IMR-90 (cell line): ENCODE data around the gene HLA-DRB1. TPM values are rescaled to one million over a fixed set of nuclear protein-coding genes. Genes with fewer than 3 reads are reported as not detected.

Experiments used
- ATAC-seq: fragments of 200-7000 bp; cut with Tn5 transposase; 2 replicates; pipeline ENCODE4 v1.9.1; 2020; ENCODE audit warnings: low read depth, mild to moderate bottlenecking, moderate library complexity
- BruUV-seq: library from RNA; stranded (reverse); fragments of 400-500 nt; replicated peaks from 2 replicates; lab custom pipeline; 2021; lab: Mats Ljungman, UMichigan
- CTCF ChIA-PET: fragments of 300-600 bp; formaldehyde crosslinking; extraction: SDS; loops from one replicate; lab custom pipeline; 2021; ENCODE audit warnings: antibody characterized with exemption; lab: Yijun Ruan, JAX
- POLR2A ChIA-PET: fragments of 300-600 bp; sonication (Branson Sonifier 250); formaldehyde crosslinking; loops from one replicate; lab custom pipeline; 2022; ENCODE audit warnings: antibody characterized with exemption; ENCODE audit not compliant: unreplicated experiment; lab: Charles Lee
- DNase-seq: peaks from one replicate; pipeline ENCODE4 v3.0.0; 2013
- H2AFZ ChIP-seq: replicated peaks from 2 replicates; pipeline ENCODE3; 2013; ENCODE audit warnings: low read length, mild to moderate bottlenecking; ENCODE audit not compliant: poor library complexity
- H2AK5ac ChIP-seq: 2 replicates; pipeline ENCODE4 v1.6.1; 2013; ENCODE audit warnings: low read depth, low read length, inconsistent platforms
- H2AK9ac ChIP-seq: replicated peaks from 2 replicates; pipeline ENCODE3; 2013; ENCODE audit warnings: mild to moderate bottlenecking, low read depth, low read length, moderate library complexity; ENCODE audit not compliant: poor library complexity
- H2BK120ac ChIP-seq: 2 replicates; pipeline ENCODE4 v1.6.1; 2013; ENCODE audit warnings: low read depth, low read length, inconsistent platforms
- H2BK15ac ChIP-seq: 3 replicates; pipeline ENCODE4 v1.6.1; 2013; ENCODE audit warnings: low read depth, low read length, inconsistent platforms
- H2BK20ac ChIP-seq: 2 replicates; pipeline ENCODE4 v1.6.1; 2013; ENCODE audit warnings: low read depth, mild to moderate bottlenecking, inconsistent platforms, low read length, moderate library complexity
- H2BK5ac ChIP-seq: 2 replicates; pipeline ENCODE4 v1.6.1; 2013; ENCODE audit warnings: mild to moderate bottlenecking, low read depth, low read length, inconsistent platforms; ENCODE audit not compliant: poor library complexity, severe bottlenecking
- H3K14ac ChIP-seq: replicated peaks from 2 replicates; pipeline ENCODE4 v1.6.1; 2013; ENCODE audit warnings: low read depth, low read length, inconsistent platforms
- H3K18ac ChIP-seq: 2 replicates; pipeline ENCODE4 v1.6.1; 2013; ENCODE audit warnings: low read depth, low read length, control low read depth
- H3K23ac ChIP-seq: 2 replicates; pipeline ENCODE4 v1.6.1; 2013; ENCODE audit warnings: low read depth, low read length, inconsistent platforms
- H3K27ac ChIP-seq: 2 replicates; pipeline ENCODE4 v1.5.1; 2013; ENCODE audit warnings: mild to moderate bottlenecking, control low read depth, low read length; ENCODE audit not compliant: insufficient read depth
- H3K27me3 ChIP-seq: 2 replicates; pipeline ENCODE4 v1.6.1; 2013; ENCODE audit warnings: low read length; ENCODE audit not compliant: control insufficient read depth, insufficient read depth
- H3K36me3 ChIP-seq: 2 replicates; pipeline ENCODE4 v1.6.1; 2013; ENCODE audit warnings: low read length, mixed read lengths; ENCODE audit not compliant: control insufficient read depth, insufficient read depth
- H3K4ac ChIP-seq: 2 replicates; pipeline ENCODE4 v1.6.1; 2013; ENCODE audit warnings: low read depth, low read length, inconsistent platforms
- H3K4me1 ChIP-seq: 2 replicates; pipeline ENCODE4 v1.6.1; 2013; ENCODE audit warnings: low read length, mixed read lengths; ENCODE audit not compliant: control insufficient read depth, insufficient read depth
- H3K4me2 ChIP-seq: 2 replicates; pipeline ENCODE4 v1.6.1; 2013; ENCODE audit warnings: low read depth, mild to moderate bottlenecking, control low read depth, low read length, moderate library complexity
- H3K4me3 ChIP-seq: 2 replicates; pipeline ENCODE4 v1.5.1; 2013; ENCODE audit warnings: low read depth, mild to moderate bottlenecking, control low read depth, low read length, moderate library complexity; ENCODE audit not compliant: insufficient read depth
- H3K56ac ChIP-seq: 2 replicates; pipeline ENCODE4 v1.6.1; 2013; ENCODE audit warnings: low read length, inconsistent platforms; ENCODE audit not compliant: insufficient read depth; ENCODE audit errors: extremely low read depth
- H3K79me1 ChIP-seq, 2 experiments: 2 replicates each; pipeline ENCODE4 v1.6.1; 2013; ENCODE audit warnings: low read length in 2 of 2, inconsistent platforms in 1 of 2, low read depth in 1 of 2
- H3K9ac ChIP-seq: 2 replicates; pipeline ENCODE4 v1.6.1; 2013; ENCODE audit warnings: low read depth, low read length, control low read depth
- H3K9me1 ChIP-seq: 2 replicates; pipeline ENCODE4 v1.6.1; 2013; ENCODE audit warnings: low read length, inconsistent platforms; ENCODE audit not compliant: insufficient read depth
- H3K9me3 ChIP-seq: 2 replicates; pipeline ENCODE4 v1.6.1; 2013; ENCODE audit warnings: low read length; ENCODE audit not compliant: control insufficient read depth, insufficient read depth
- H4K20me1 ChIP-seq: 2 replicates; pipeline ENCODE4 v1.6.1; 2013; ENCODE audit warnings: low read length, inconsistent platforms; ENCODE audit not compliant: insufficient read depth
- H4K5ac ChIP-seq: 2 replicates; pipeline ENCODE4 v1.6.1; 2013; ENCODE audit warnings: mild to moderate bottlenecking, low read depth, low read length, control low read depth
- H4K8ac ChIP-seq, 2 experiments: 2 replicates each; pipeline ENCODE4 v1.6.1; 2013; ENCODE audit warnings: low read depth in 2 of 2, low read length in 2 of 2, control low read depth in 1 of 2, inconsistent platforms in 1 of 2
- H4K91ac ChIP-seq: 2 replicates; pipeline ENCODE4 v1.6.1; 2013; ENCODE audit warnings: low read depth, low read length, inconsistent platforms; ENCODE audit not compliant: insufficient read depth
- FOS ChIP-seq: fragments of 150-350 bp; IDR thresholded peaks from 2 replicates; pipeline ENCODE4 v1.6.1; 2016; ENCODE audit warnings: low read depth, low read length
- MAFK ChIP-seq: IDR thresholded peaks from 2 replicates; pipeline ENCODE4 v1.6.1; 2012; ENCODE audit warnings: low read depth, low read length, improper control_type of control experiment
- MAZ ChIP-seq: IDR thresholded peaks from 2 replicates; pipeline ENCODE4 v1.6.1; 2012; ENCODE audit warnings: low read depth, mild to moderate bottlenecking, low read length, improper control_type of control experiment, moderate library complexity, borderline replicate concordance
- NFE2L2 ChIP-seq: fragments of 150-350 bp; IDR thresholded peaks from 2 replicates; pipeline ENCODE4 v1.6.1; 2016; ENCODE audit warnings: low read depth, mild to moderate bottlenecking, low read length
- RAD21 ChIP-seq: IDR thresholded peaks from 2 replicates; pipeline ENCODE4 v1.6.1; 2012; ENCODE audit warnings: low read length, improper control_type of control experiment
- RCOR1 ChIP-seq: IDR thresholded peaks from 2 replicates; pipeline ENCODE4 v1.6.1; 2012; ENCODE audit warnings: mild to moderate bottlenecking, low read length, improper control_type of control experiment; ENCODE audit not compliant: insufficient replicate concordance
- RFX5 ChIP-seq: IDR thresholded peaks from 2 replicates; pipeline ENCODE4 v1.8.0; 2012; ENCODE audit warnings: low read depth, mild to moderate bottlenecking, low read length, moderate library complexity
- WGBS, 2 experiments: methylation state at CpG; one replicate each; pipeline versions ENCODE4 v1.1.5 to v1.1.7; 2013; ENCODE audit warnings: missing lambda C conversion rate in 2 of 2; ENCODE audit not compliant: insufficient read length in 1 of 2; ENCODE audit errors: extremely low coverage in 2 of 2; 5-methylcytosine and 5-hydroxymethylcytosine counted together
- dilution Hi-C: fragments of 300-500 bp; cut with HindIII; formaldehyde crosslinking; loops from one replicate; pipeline ENCODE4 v1.14.3; 2018; ENCODE audit warnings: low sequenced_read_pairs; ENCODE audit not compliant: unreplicated experiment
- in situ Hi-C: fragments of 300-500 bp; cut with MboI; formaldehyde crosslinking; loops from 3 replicates; pipeline ENCODE4 v1.14.3; 2019; ENCODE audit warnings: low sequenced_read_pairs, inconsistent platforms, mixed read lengths
- intact Hi-C: fragments of 100-400 bp; cut with micrococcal nuclease; formaldehyde crosslinking; loops from 2 replicates; pipeline ENCODE4 v1.10.0; 2022
- polyA plus RNA-seq, 3 experiments: library from polyadenylated mRNA; depleted of rRNA; stranded (reverse); fragments of >200 nt; gene quantifications; 2 replicates each; pipeline ENCODE4 v1.2.3, GENCODE V29; 2012; ENCODE audit warnings: low replicate concordance in 1 of 3
- total RNA-seq: library from RNA; depleted of rRNA; stranded (reverse); fragments of >200 nt; gene quantifications from 2 replicates; pipeline ENCODE4 v1.2.3, GENCODE V29; 2012
- TF ChIP-seq, protein P1 (sequence below): fragments of 150-350 bp; IDR thresholded peaks from 2 replicates; pipeline ENCODE4 v1.6.1; 2016; ENCODE audit warnings: low read depth, mild to moderate bottlenecking, low read length, moderate library complexity, borderline replicate concordance
- TF ChIP-seq, protein P2 (sequence below): conservative IDR thresholded peaks from 2 replicates; pipeline ENCODE4 v1.5.1; 2012; ENCODE audit warnings: mild to moderate bottlenecking, low read depth, low read length, improper control_type of control experiment

Gene HLA-DRB1
- total and polyA plus RNA-seq, 2 of the 4 experiments (the other 2 are of a cell fraction) = not detected

DNA sequence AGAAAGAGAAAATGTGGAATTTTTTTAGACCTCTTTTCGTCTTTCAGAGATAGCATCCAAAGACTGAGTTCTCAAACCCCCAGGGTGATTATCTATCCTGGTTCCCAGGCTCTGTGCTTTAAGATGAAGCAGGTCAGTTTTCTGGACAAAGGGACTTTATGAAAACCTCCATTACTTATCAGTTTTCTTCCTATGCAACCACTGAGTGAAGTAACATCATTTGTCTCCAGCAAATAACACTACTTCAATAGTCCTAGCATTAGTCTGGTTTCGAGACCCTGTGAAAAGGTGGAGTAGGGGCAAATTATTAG, 18.3 kb upstream of the HLA-DRB1 start:
- Histone ChIP-seq H3K4me2 (no peak overlapping the region), H2BK5ac (no peak overlapping the region), H4K8ac (no peak overlapping the region), H2BK120ac (no peak overlapping the region), H2AK5ac (no peak overlapping the region), H3K56ac (no peak overlapping the region), H4K91ac (no peak overlapping the region), H3K27ac (no peak overlapping the region), H2AK9ac (no peak overlapping the region), H3K4me1 (no peaks in the 10 kb centered on the region), H3K9ac (no peak overlapping the region), H4K5ac (no peak overlapping the region), H3K27me3 (no peaks in the 10 kb centered on the region), H4K20me1 (no peaks in the 10 kb centered on the region), H3K4ac (no peak overlapping the region), H3K9me1 (no peaks in the 10 kb centered on the region), H3K4me3 (no peak overlapping the region), H2BK20ac (no peak overlapping the region), H3K36me3 (no peaks in the 10 kb centered on the region), H2AFZ (no peak overlapping the region), H3K18ac (no peak overlapping the region), H3K9me3 (no peaks in the 10 kb centered on the region), H3K23ac (no peak overlapping the region), H3K14ac (no peak overlapping the region), H2BK15ac (no peak overlapping the region), H3K79me1 (no peaks in the 10 kb centered on the region)
- no peak for DNase-seq
- ATAC-seq = no peak
- dilution Hi-C loops (no loop called here), intact Hi-C loops (no loop called here), in situ Hi-C loops (no loop called here)
- BruUV-seq = no TSS peak
- WGBS, 2 experiments = no CpG with 5 or more reads among the region's 2 CpGs
- ChIA-PET CTCF (no interaction called here), POLR2A (no interaction called here)
- no peak for TF ChIP-seq RAD21
- TF ChIP-seq FOS = no peak
- TF ChIP-seq MAZ = no peak
- no peak for TF ChIP-seq RCOR1
- TF ChIP-seq RFX5 = no peak
- TF ChIP-seq, protein P1, sequence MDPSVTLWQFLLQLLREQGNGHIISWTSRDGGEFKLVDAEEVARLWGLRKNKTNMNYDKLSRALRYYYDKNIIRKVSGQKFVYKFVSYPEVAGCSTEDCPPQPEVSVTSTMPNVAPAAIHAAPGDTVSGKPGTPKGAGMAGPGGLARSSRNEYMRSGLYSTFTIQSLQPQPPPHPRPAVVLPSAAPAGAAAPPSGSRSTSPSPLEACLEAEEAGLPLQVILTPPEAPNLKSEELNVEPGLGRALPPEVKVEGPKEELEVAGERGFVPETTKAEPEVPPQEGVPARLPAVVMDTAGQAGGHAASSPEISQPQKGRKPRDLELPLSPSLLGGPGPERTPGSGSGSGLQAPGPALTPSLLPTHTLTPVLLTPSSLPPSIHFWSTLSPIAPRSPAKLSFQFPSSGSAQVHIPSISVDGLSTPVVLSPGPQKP = no peak
- TF ChIP-seq MAFK = no peak
- TF ChIP-seq, protein P2, sequence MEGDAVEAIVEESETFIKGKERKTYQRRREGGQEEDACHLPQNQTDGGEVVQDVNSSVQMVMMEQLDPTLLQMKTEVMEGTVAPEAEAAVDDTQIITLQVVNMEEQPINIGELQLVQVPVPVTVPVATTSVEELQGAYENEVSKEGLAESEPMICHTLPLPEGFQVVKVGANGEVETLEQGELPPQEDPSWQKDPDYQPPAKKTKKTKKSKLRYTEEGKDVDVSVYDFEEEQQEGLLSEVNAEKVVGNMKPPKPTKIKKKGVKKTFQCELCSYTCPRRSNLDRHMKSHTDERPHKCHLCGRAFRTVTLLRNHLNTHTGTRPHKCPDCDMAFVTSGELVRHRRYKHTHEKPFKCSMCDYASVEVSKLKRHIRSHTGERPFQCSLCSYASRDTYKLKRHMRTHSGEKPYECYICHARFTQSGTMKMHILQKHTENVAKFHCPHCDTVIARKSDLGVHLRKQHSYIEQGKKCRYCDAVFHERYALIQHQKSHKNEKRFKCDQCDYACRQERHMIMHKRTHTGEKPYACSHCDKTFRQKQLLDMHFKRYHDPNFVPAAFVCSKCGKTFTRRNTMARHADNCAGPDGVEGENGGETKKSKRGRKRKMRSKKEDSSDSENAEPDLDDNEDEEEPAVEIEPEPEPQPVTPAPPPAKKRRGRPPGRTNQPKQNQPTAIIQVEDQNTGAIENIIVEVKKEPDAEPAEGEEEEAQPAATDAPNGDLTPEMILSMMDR = no peak
- TF ChIP-seq NFE2L2 = no peak
